22Rv1 (cell line): Measurements from ENCODE around the gene PKD2L1.
"Not testable (repeated sequence)": the region's sequence is repeated elsewhere in the genome, so short reads cannot be mapped to it uniquely, and the experiment has no call there.

Experiments used
- H3K27ac ChIP-seq: fragments of 450-650 bp; 2 replicates; pipeline ENCODE4 v1.5.1; 2017
- ZFX ChIP-seq: fragments of 450-650 bp; IDR thresholded peaks from 2 replicates; pipeline ENCODE4 v1.6.1; 2017; ENCODE audit warnings: antibody characterized with exemption, borderline replicate concordance
- TF ChIP-seq, protein P1 (sequence below): fragments of 450-650 bp; IDR thresholded peaks from 2 replicates; pipeline ENCODE4 v1.5.1; 2017; ENCODE audit warnings: mild to moderate bottlenecking

PKD2L1 gene

DNA sequence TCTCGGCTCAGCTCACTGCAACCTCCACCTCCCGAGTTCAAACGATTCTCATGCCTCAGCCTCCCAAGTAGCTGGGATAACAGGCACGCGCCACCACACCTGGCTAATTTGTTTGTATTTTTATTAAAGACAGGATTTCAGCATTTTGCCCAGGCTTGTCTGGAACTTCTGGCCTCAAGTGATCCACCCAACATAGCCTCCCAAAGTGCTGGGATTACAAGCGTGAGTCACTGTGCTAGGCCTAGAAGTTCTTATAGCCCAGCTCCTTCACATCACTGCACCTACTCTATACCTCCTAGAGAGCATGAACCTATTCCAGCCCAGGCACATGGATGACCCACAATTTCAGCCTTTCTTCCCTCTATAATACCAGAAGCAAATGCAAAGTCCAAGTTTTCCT lies 42.3 kb downstream of the PKD2L1 start:
- TF ChIP-seq, protein P1, sequence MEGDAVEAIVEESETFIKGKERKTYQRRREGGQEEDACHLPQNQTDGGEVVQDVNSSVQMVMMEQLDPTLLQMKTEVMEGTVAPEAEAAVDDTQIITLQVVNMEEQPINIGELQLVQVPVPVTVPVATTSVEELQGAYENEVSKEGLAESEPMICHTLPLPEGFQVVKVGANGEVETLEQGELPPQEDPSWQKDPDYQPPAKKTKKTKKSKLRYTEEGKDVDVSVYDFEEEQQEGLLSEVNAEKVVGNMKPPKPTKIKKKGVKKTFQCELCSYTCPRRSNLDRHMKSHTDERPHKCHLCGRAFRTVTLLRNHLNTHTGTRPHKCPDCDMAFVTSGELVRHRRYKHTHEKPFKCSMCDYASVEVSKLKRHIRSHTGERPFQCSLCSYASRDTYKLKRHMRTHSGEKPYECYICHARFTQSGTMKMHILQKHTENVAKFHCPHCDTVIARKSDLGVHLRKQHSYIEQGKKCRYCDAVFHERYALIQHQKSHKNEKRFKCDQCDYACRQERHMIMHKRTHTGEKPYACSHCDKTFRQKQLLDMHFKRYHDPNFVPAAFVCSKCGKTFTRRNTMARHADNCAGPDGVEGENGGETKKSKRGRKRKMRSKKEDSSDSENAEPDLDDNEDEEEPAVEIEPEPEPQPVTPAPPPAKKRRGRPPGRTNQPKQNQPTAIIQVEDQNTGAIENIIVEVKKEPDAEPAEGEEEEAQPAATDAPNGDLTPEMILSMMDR = no peak
- no peak for TF ChIP-seq ZFX
- H3K27ac ChIP-seq = no peak overlapping the region

DNA sequence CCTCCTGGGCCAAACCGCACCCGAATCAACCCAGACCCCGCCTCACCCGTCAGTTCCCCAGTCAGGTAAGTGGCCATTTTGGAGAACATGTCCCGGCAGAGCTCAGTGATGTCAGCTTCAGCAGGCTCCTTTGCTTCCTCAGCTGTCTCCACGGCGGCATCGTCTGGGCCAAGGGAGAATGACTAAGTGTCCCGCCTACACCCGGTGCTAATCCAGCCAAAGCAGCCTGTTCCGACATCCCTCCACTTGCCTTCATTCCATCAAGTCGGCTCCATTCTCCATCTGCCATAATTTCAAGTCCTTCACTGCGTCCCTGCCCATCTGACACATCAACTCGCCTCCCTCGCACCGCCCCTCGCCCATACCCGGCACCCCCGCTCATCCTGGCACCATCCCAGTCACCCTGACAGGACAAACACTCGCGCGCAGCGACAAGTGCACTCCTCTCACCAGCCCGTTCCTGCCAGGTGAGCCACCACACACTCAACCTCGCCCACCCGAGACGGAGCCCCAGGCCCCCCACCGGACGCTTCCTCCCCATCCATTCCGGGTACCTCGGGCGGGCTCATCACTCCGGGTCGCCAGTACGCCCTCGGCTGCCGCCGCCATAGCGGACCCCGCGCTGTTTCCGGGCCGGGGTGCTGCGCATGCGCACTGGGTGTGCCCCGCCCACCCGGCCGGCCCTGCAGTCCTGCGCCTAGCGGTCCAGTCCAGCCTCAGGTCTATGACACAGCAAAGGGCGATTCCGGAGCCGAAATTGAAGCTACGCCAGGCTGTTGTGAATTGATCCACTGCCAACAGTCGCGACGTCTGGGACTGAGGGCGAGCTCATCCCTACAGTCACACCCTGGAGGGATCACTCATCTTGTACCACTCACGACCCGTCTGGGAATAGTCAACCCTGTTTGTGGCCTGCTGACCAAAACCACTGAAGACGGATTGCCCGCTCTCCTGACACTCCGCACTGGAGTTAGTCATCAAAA lies 43.7 kb downstream of the PKD2L1 start, which contains the start of gene BLOC1S2:
TSS of gene BLOC1S2 (minus strand) at position 630 of the 983 bp plus-strand sequence. CDS start at position 609, 21 bp downstream.
- H3K27ac ChIP-seq = peak within 1 kb of the TSS; percentile 84
- TF ChIP-seq, protein P1 = peak; percentile 7; the same call in 1 of the 2 replicates
- no peak for TF ChIP-seq ZFX

DNA sequence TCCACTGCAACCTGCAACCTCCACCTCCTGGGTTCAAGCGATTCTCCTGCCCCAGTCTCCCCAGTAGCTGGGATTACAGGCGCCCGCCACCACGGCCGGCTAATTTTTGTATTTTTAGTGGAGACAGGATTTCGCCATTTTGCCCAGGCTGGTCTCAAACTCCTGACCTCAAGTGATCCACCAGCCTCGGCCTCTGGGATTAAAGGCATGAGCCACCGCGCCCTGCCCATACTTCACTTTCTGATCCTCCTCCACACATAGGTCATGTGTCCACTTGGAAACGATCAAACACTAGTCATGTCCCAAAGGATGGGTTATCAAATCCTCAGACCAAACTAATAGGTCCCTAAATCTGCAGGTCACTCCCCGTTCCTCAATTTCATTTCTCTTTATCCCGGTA lies 44.7 kb downstream of the PKD2L1 start:
- H3K27ac ChIP-seq = peak overlapping the region; percentile 84

DNA sequence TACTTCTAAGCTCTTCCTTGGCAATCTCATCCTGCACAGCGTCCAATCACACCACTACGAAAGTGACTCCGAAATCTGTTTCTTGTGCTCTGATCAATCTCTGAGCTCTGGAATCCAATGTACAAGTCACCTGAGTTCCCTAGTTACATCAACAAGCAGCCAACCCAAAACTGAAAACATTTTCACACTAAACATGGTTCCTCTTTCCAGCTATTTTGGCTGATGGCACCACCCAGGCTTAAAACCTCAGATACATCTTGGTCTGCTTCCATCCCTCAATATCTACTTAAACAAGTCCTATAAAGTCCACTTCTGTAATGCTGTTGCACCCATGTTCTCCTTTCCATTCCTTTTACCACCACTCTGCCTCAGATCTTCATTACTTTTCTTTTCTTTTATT lies 47.1 kb downstream of the PKD2L1 start:
- no peak overlapping the region for H3K27ac ChIP-seq
- TF ChIP-seq, protein P1 = no peak
- no peak for TF ChIP-seq ZFX

DNA sequence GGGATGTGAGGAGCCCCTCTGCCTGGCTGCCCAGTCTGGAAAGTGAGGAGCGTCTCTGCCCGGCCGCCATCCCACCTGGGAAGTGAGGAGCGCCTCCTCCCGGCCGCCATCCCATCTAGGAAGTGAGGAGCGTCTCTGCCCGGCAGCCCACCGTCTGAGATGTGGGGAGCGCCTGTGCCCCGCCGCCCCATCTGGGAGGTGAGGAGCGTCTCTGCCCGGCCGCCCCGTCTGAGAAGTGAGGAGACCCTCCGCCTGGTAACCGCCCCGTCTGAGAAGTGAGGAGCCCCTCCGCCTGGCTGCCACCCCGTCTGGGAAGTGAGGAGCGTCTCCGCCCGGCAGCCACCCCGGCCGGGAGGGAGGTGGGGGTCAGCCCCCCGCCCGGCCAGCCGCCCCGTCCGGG lies 53.1 kb downstream of the PKD2L1 start:
- not testable (repeated sequence) for H3K27ac ChIP-seq

DNA sequence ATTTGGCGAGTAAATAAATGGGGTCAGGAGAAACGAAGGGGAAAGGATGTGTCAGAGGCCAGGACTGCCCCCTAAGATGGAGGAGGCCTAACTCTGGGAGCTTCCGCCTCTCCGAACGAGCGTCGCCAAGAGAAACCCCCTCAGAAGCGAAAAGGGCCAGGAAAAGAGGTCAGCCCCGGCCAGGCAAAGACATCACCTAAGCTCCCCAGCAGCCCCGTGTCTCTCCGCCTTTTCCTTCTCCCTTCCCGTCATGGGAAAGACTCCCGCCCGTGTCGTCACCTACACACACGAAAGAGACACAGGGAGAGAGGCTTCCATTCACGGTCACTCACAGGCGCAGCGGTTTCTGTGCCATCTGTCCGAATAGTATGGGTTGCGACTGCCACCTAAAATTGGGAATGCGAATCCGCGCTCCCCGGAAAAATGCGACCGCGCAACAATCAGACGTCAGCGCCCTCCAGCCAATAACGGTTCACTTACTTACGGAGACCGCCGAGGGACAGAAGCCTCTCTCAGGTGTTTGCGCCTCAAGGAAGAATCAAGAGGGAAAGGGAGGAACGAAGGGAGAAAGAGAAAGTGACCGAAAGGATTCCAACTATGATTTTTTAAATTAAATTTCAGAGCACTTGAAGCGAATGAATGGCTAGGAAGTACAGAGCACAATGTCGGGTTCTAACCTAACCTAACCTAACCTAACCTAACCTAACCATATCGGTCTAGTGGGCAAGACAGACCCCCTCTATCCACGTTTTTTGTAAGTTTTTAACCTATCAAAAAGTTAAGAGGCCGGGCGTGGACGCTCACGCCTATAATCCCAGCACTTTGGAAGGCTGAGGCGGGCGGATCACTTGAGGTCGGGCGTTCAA lies 62.6 kb downstream of the PKD2L1 start, which contains the start of gene CWF19L1:
TSS of gene CWF19L1 (minus strand) at position 400 of the 866 bp plus-strand sequence. CDS start at position 355, 45 bp downstream.
- H3K27ac ChIP-seq = peak within 1 kb of the TSS; percentile 87
- TF ChIP-seq, protein P1 = no peak
- TF ChIP-seq ZFX = no peak

DNA sequence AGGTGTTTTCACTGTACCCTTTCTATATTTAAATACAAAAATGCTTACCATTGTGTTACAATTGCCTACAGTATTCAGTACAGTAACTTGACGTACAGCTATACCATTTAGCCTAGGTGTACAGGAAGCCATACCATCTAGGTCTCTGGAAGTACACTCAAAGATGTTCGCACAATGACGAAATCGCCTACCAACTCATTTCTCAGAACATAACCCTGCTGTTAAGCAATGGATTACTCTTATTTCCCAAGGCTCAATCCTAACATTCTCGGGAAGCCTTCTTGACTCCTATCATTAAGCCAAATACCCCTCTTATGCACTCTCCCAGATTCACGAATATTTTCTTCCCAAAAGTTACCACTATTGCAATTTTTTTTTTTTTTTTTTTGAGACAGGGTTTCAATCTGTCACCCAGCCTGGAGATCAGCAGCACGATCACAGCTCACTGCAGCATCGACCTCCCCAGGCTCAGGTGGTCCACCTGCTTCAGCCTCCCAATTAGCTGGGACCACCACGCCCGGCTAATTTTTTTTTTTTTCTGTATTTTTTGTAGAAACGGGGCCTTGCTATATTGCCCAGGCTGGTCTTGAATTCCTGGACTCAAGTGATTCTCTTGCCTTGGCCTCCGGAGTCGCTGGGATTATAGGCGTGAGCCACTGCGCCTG lies 64.1 kb downstream of the PKD2L1 start:
- TF ChIP-seq, protein P1 = no peak
- no peak for TF ChIP-seq ZFX
- peak overlapping the region; percentile 87; the same call in 1 of the 2 replicates for H3K27ac ChIP-seq
